ENCODE results near the gene RPL34.

RPL34 gene

DNA sequence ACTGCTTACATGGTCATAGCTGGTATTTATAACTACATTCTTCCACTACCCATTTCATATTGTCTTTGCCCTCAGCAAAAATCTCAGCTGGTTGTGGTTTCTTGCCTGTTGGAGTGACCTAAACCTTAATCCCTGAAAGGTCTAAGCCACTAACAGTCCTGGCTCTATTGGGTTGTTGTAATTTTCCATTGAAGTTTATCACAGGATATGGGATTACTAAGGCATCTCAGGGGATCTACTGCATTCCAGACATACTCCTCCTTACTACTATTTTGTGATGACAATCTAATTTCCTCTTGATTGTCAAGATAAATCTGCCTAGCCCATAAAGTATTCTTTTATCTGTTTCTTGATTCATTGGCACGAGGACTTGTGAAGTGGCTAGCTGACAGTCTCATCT, 23.9 kb downstream of the RPL34 start:
- Mint-ChIP-seq H3K27ac (no peak overlapping the region), H3K36me3 (peaks cover 2% of the 10 kb centered on the region), H3K27me3 (no peaks in the 10 kb centered on the region), H3K4me1 (peaks cover 13% of the 10 kb centered on the region), H3K9me3 (no peaks in the 10 kb centered on the region), H3K4me3 (no peak overlapping the region)
- CTCF ChIA-PET: no interaction called here
- no peak for DNase-seq

- CTCF ChIA-PET: no interaction called here
- Mint-ChIP-seq H3K4me3 (no peak overlapping the region), H3K27me3 (no peaks in the 10 kb centered on the region), H3K36me3 (peaks cover 2% of the 10 kb centered on the region), H3K27ac (no peak overlapping the region), H3K4me1 (peaks cover 25% of the 10 kb centered on the region), H3K9me3 (no peaks in the 10 kb centered on the region)
- no peak for DNase-seq
Observed at GRCh38 chr4:108646706-108647105, 26.3 kb downstream of the RPL34 start.

DNA sequence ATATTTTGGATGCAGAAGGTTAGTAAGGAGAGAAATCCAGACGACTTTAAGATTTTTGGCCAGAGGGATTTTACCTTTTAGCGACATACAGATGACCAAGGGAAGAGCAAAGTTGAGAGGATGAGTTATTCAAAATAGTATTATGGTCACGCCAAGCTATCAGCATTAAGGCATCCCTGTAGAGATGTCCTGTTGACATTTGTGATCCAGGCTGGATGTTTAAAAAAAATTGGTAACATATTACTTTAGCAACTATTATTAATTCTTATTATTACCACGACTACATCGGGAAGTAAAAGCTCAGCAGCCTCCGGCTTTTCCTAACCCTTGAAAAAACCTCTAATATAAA, 29.5 kb downstream of the RPL34 start:
- H3K4me3 Mint-ChIP-seq: peak overlapping the region; percentile 84
- DNase-seq: no peak
- CTCF ChIA-PET: no interaction called here
- no peaks in the 10 kb centered on the region for H3K9me3 Mint-ChIP-seq
- no peaks in the 10 kb centered on the region for H3K27me3 Mint-ChIP-seq
- H3K4me1 Mint-ChIP-seq: peaks cover 36% of the 10 kb centered on the region
- H3K36me3 Mint-ChIP-seq: peaks cover 12% of the 10 kb centered on the region
- peak overlapping the region; percentile 85 for H3K27ac Mint-ChIP-seq

DNA sequence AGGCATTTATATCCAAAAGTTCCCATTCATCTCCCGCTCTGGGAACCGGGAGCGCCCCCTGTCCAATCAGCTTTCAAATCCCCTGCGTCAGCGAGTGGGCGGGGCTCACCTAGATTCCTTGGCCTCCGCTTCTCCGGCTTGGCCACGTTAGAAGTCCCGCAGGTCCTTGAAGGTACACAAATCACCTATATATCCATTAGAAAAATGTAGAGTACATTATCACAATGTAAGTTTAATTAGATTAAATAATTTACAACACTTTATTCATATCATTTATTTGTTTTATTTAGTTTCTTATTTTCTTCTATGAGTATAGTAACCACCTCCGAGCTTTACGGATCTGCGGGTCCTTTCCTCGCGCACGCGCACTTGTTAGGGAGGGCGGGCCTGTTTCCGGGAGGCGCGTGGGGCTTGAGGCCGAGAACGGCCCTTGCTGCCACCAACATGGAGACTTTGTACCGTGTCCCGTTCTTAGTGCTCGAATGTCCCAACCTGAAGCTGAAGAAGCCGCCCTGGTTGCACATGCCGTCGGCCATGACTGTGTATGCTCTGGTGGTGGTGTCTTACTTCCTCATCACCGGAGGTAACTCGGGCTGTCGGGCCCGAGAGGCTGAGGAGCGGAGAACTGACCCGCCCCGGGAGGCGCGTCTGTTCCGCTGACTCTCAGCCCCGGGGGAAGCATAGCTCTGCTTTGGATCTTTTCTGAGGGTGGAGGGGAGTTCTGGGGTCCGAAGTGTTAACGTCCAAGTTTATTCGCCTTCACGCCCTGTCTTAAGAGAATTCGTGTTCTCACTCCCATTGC, 30.0 kb downstream of the RPL34 start, which contains the start of gene OSTC:
Gene OSTC (plus strand): TSS at position 388 of the 802 bp plus-strand sequence. CDS start 57 bp downstream, at position 445.
- Mint-ChIP-seq H3K9me3 (no peaks in the 10 kb centered on the region), H3K4me3 (peak within 1 kb of the TSS; percentile 84), H3K36me3 (peaks cover 13% of the 10 kb centered on the region), H3K4me1 (peaks cover 36% of the 10 kb centered on the region), H3K27ac (peak within 1 kb of the TSS; percentile 85), H3K27me3 (no peaks in the 10 kb centered on the region)
- peak; percentile 94 for DNase-seq
- CTCF ChIA-PET: no interaction called here

DNA sequence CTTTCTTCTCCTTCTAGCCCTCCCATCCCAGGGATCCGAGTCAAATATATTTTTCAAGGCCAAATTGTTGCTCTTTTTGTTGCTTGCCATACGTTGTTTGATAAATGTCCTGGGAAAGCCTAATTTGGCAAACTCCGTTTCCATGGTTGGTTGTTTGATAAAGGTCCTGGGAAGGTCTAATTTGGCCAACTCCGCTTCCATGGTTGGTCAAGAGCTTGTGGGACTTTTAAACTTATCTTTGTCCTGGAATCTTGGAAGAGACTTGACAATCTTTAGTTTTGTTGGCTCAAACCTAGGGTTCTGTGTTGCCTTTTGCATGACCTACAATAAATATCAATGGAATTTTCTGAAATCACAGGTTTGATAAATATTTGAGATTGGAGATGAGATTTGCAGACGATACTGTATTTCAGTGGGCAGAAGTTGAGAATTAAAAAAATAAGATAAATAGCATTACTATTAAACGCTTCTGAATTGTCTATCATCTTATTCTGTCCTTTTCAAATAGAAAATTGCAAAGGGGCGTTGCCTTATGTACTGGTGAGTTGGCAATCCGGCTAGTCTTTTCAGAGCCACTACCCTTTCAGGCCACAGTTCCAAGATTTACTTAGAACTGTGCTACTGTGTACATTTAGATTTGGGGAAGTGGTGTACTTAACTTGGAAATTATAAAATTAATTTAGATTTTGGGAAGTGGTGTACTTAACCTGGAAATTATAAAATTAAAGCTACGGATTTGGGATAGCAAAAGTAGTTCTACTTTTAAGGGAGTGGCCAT, 30.8 kb downstream of the RPL34 start:
- peak overlapping the region; percentile 85 for H3K27ac Mint-ChIP-seq
- CTCF ChIA-PET: interaction anchor here (1.9 kb wide), 1 partner anchor 632 kb away, joined by 4 read pairs; no protein-coding TSS in a partner anchor
- no peaks in the 10 kb centered on the region for H3K27me3 Mint-ChIP-seq
- H3K36me3 Mint-ChIP-seq: peaks cover 17% of the 10 kb centered on the region
- peaks cover 36% of the 10 kb centered on the region for H3K4me1 Mint-ChIP-seq
- peak overlapping the region; percentile 84 for H3K4me3 Mint-ChIP-seq
- DNase-seq: no peak
- H3K9me3 Mint-ChIP-seq: no peaks in the 10 kb centered on the region

- H3K4me1 Mint-ChIP-seq: no peaks in the 10 kb centered on the region
- H3K4me3 Mint-ChIP-seq: no peak overlapping the region
- no peaks in the 10 kb centered on the region for H3K27me3 Mint-ChIP-seq
- no peak for DNase-seq
- H3K36me3 Mint-ChIP-seq: peaks cover 50% of the 10 kb centered on the region
- H3K27ac Mint-ChIP-seq: no peak overlapping the region
- no peaks in the 10 kb centered on the region for H3K9me3 Mint-ChIP-seq
- CTCF ChIA-PET: no interaction called here
Observed at GRCh38 chr4:108662629-108663028, 42.3 kb downstream of the RPL34 start.

- no peak overlapping the region for H3K27ac Mint-ChIP-seq
- CTCF ChIA-PET: no interaction called here
Observed at GRCh38 chr4:108674356-108674977, 54.1 kb downstream of the RPL34 start.

More at GRCh38 chr4:108674356-108674977, 54.1 kb downstream of the RPL34 start:
- DNase-seq: no peak
- peaks cover 20% of the 10 kb centered on the region for H3K36me3 Mint-ChIP-seq
- no peaks in the 10 kb centered on the region for H3K4me1 Mint-ChIP-seq
- no peak overlapping the region for H3K4me3 Mint-ChIP-seq
- no peaks in the 10 kb centered on the region for H3K9me3 Mint-ChIP-seq
- H3K27me3 Mint-ChIP-seq: no peaks in the 10 kb centered on the region
